Fibroblast of lung (primary cell): ENCODE measurements around the gene SLC22A23.

Experiments
- CTCF ChIP-seq, 2 donors: IDR thresholded peaks in 1 of 2; conservative IDR thresholded peaks in 1 of 2; 1 replicate in 1 of 2; 2 replicates in 1 of 2; pipeline ENCODE4 v1.5.1; 2011 to 2012; ENCODE audit warnings: low read length in 2 of 2, control low read depth in 1 of 2, inconsistent platforms in 1 of 2, low read depth in 1 of 2, mild to moderate bottlenecking in 1 of 2
- EZH2 ChIP-seq: IDR thresholded peaks from 2 replicates; pipeline ENCODE4 v1.5.1; 2012; ENCODE audit warnings: low read length, control low read depth, mild to moderate bottlenecking; ENCODE audit errors: missing control alignments

GRCh38 chr6:3348821-3349220, 108.0 kb downstream of the SLC22A23 start:
- no peak for TF ChIP-seq CTCF (conservative IDR thresholded peaks at IDR 0.05 in 1 of 2, IDR thresholded peaks at IDR 0.05 in 1 of 2; ENCODE audit: low read depth in 1 of 2, low read length in 2 of 2)
- no peak for TF ChIP-seq EZH2
